Subcutaneous adipose tissue (tissue), 4 donors: ENCODE data around the gene DSTN. TPM values are rescaled to one million over a fixed set of nuclear protein-coding genes. Genes with fewer than 3 reads are reported as not detected.

Experiments
- CTCF ChIP-seq: fragments of 450-650 bp; IDR thresholded peaks from one replicate; pipeline ENCODE4 v1.5.1; 2016; ENCODE audit warnings: low read depth, mild to moderate bottlenecking, control low read depth, antibody characterized with exemption, moderate library complexity
- total RNA-seq, 4 donors: library from RNA; depleted of rRNA; stranded (reverse); fragments of >200 nt; gene quantifications; one replicate each; pipeline ENCODE4 v1.1.0, GENCODE V29; 2016

The DSTN gene
- total RNA-seq, result 100 to 1,000 TPM; 177 to 276 (median 212) TPM

- no peak for TF ChIP-seq CTCF
These were observed at the start of gene DSTN for GRCh38 chr20:17569616-17570346. Gene DSTN (plus strand): TSS chr20:17570075. CDS start chr20:17570209, 134 bp downstream.

- TF ChIP-seq CTCF, result no peak
These were observed 49.3 kb upstream of the DSTN start for GRCh38 chr20:17520583-17520982.

GRCh38 chr20:17522528-17522927 is 47.3 kb upstream of the DSTN start:
- TF ChIP-seq CTCF, result no peak

GRCh38 chr20:17523326-17523725 is 46.5 kb upstream of the DSTN start:
- no peak for TF ChIP-seq CTCF

GRCh38 chr20:17524560-17524959 is 45.3 kb upstream of the DSTN start:
- no peak for TF ChIP-seq CTCF

- no peak for TF ChIP-seq CTCF
These were observed 44.7 kb upstream of the DSTN start for GRCh38 chr20:17525132-17525531.

GRCh38 chr20:17525650-17526049 is 44.2 kb upstream of the DSTN start:
- no peak for TF ChIP-seq CTCF
